Stimulated activated naive B cell treated with anti-CD40 and anti-IgM and Interleukin-4, amounts not matched to agents 10 μg/mL and 1 μg/mL and 100 μg/mL, for 72 hours (primary cell): ENCODE data around the gene P2RY14.
"Not testable (repeated sequence)": the region's sequence is repeated elsewhere in the genome, so short reads cannot be mapped to it uniquely, and the experiment has no call there.

ENCODE experiments used
- ATAC-seq, 2 donors: fragments of 150-1000 bp; cut with Tn5 transposase; replicated peaks; 2 replicates each; pipeline ENCODE4 v1.10.0; 2021; ENCODE audit warnings: moderate library complexity in 1 of 2
- DNase-seq: peaks from one replicate; pipeline ENCODE4 v3.0.0; 2021
- H3K27ac Mint-ChIP-seq: one replicate; pipeline ENCODE4 v1.8.0; 2022; ENCODE audit warnings: mild to moderate bottlenecking, mixed read lengths
- H3K27me3 Mint-ChIP-seq, 2 donors: one replicate each; pipeline ENCODE4 v1.8.0; 2022; ENCODE audit warnings: mixed read lengths in 2 of 2
- H3K36me3 Mint-ChIP-seq, 2 donors: one replicate each; pipeline ENCODE4 v1.8.0; 2022; ENCODE audit warnings: mixed read lengths in 2 of 2, mild to moderate bottlenecking in 1 of 2
- H3K4me1 Mint-ChIP-seq, 2 donors: one replicate each; pipeline ENCODE4 v1.8.0; 2022; ENCODE audit warnings: mixed read lengths in 2 of 2, mild to moderate bottlenecking in 1 of 2
- H3K4me3 Mint-ChIP-seq, 2 donors: one replicate each; pipeline ENCODE4 v1.8.0; 2022; ENCODE audit warnings: mild to moderate bottlenecking in 2 of 2, mixed read lengths in 2 of 2, moderate library complexity in 1 of 2
- H3K9me3 Mint-ChIP-seq, 2 donors: one replicate each; pipeline ENCODE4 v1.8.0; 2022; ENCODE audit warnings: mixed read lengths in 2 of 2, mild to moderate bottlenecking in 1 of 2

P2RY14 gene

GRCh38 chr3:151262871-151263525, 15.3 kb downstream of the P2RY14 start:
- H3K27me3 Mint-ChIP-seq, result no peaks in the 10 kb centered on the region
- peak overlapping the region in 1 of 2 donors; percentile 2 for H3K4me3 Mint-ChIP-seq
- H3K4me1 Mint-ChIP-seq, result peaks cover 25 to 48% of the 10 kb centered on the region in 2 donors
- no peak for ATAC-seq
- H3K36me3 Mint-ChIP-seq, result peaks cover 2 to 12% of the 10 kb centered on the region in 2 donors
- no peak for DNase-seq
- no peak overlapping the region for H3K27ac Mint-ChIP-seq
- H3K9me3 Mint-ChIP-seq, result no peaks in the 10 kb centered on the region

- H3K27me3 Mint-ChIP-seq, result no peaks in the 10 kb centered on the region
- ATAC-seq (no peak), DNase-seq (no peak)
- peaks cover 2 to 9% of the 10 kb centered on the region in 2 donors for H3K36me3 Mint-ChIP-seq
- H3K9me3 Mint-ChIP-seq, result no peaks in the 10 kb centered on the region
- H3K4me1 Mint-ChIP-seq, result peaks cover 7 to 29% of the 10 kb centered on the region in 2 donors
- no peak overlapping the region for H3K27ac Mint-ChIP-seq
- H3K4me3 Mint-ChIP-seq, result no peak overlapping the region
Measured at GRCh38 chr3:151259664-151260063, 18.7 kb downstream of the P2RY14 start.

DNA sequence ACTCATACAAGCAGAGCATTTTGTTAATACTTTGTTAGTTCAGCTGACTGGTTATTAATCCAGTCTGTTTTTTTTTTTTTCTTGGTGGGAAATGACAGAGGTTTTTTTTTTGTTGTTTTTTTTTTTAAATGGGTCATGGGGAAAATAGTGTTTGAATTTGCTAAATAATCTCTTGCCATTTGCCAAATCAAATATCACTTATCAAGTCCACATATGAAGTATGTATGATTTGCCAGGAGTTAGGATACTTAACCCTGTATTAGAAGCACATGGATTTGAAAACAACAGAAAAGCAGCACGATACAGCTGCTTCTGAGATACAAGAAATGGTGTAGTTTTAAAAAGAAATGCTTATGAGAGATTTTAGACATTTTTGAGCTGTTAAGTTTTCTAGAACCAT, 21.6 kb downstream of the P2RY14 start:
- Mint-ChIP-seq H3K4me1 (peaks cover 7 to 20% of the 10 kb centered on the region in 2 donors), H3K27ac (no peak overlapping the region), H3K4me3 (no peak overlapping the region), H3K36me3 (peaks cover 2 to 4% of the 10 kb centered on the region in 2 donors), H3K9me3 (no peaks in the 10 kb centered on the region), H3K27me3 (no peaks in the 10 kb centered on the region)
- no peak for ATAC-seq
- no peak for DNase-seq

DNA sequence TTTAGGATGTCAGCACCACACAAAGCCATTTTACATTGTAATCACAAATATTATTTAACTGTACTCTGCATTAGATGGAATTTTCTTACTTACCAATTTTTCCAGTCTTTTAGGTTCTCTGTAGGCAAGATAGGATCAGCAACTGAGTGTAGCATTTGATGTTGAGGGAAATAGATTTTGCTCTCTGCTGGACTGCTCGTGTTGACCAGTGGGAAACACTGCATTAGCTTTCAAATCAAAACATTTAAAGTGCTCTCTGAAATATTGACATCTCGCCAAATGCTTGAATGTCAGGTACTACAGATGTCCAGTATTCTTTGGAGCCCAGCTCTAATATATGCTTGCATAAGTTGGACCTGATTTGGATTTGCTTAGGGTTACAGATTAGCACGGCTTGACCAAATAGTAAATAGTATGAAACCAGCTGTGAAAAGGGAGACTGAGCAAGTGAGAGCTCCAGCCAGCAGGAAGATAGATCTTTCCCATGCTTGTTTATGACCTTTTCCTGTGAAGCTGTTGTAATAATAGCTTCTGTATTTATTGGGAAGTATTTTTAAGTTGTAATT, 29.5 kb downstream of the P2RY14 start:
- Mint-ChIP-seq H3K4me1 (peaks cover 19 to 40% of the 10 kb centered on the region in 2 donors), H3K27ac (no peak overlapping the region), H3K9me3 (peaks cover 0 to 1% of the 10 kb centered on the region in 2 donors), H3K36me3 (no peaks in the 10 kb centered on the region), H3K4me3 (no peak overlapping the region), H3K27me3 (no peaks in the 10 kb centered on the region)
- ATAC-seq (no peak), DNase-seq (no peak)

DNA sequence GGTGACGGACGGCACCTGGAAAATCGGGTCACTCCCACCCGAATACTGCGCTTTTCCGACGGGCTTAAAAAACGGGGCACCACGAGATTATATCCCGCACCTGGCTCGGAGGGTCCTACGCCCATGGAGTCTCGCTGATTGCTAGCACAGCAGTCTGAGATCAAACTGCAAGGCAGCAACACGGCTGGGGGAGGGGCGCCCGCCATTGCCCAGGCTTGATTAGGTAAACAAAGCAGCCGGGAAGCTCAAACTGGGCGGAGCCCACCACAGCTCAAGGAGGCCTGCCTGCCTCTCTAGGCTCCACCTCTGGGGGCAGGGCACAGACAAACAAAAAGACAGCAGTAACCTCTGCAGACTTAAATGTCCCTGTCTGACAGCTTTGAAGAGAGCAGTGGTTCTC, 36.3 kb downstream of the P2RY14 start:
- H3K36me3 Mint-ChIP-seq, ATAC-seq, H3K4me3 Mint-ChIP-seq, H3K27ac Mint-ChIP-seq, H3K27me3 Mint-ChIP-seq, H3K9me3 Mint-ChIP-seq, DNase-seq, H3K4me1 Mint-ChIP-seq: not testable (repeated sequence)

DNA sequence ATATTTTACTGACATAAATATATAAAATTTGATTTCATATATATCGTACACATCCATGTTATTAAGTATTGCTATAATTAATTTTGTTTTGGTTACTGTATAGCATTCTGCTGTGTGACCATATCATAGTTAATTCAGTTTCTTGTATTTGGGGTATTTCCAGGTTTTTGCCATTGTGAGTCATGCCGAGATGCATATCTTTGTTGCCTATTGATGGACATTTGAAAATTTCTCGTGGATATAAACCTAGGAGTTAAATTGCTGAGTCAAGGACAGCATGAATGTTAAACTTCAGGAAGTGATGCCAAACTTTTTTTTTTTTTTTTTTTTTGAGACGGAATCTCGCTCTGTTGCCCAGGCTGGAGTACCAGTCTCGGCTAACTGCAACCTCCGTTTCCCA, 41.6 kb downstream of the P2RY14 start:
- H3K9me3 Mint-ChIP-seq, result peaks cover 0 to 1% of the 10 kb centered on the region in 2 donors
- H3K4me3 Mint-ChIP-seq, result no peak overlapping the region
- H3K4me1 Mint-ChIP-seq, result peaks cover 13 to 15% of the 10 kb centered on the region in 2 donors
- no peak overlapping the region for H3K27ac Mint-ChIP-seq
- no peak for ATAC-seq
- H3K27me3 Mint-ChIP-seq, result no peaks in the 10 kb centered on the region
- H3K36me3 Mint-ChIP-seq, result peaks cover 0 to 6% of the 10 kb centered on the region in 2 donors
- no peak for DNase-seq

DNA sequence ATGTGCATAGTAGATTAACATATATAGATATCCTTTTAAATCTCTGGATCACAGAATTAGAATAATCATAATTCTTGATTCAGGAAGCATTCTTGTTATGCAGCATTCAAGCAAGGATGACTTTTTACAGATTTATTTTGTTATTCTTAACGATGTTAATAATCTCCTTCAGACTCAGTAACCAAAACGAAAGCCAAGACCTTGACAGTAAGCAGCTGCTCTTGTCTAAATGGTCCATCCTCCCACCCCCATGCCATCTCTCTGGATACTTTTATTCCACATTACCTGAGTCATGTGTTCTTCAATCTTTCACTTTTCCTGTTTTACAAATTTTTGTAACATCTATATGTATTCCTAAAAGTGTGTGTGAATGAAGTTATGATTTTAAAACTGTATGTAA, 42.0 kb downstream of the P2RY14 start:
- H3K27ac Mint-ChIP-seq, result no peak overlapping the region
- DNase-seq (no peak), ATAC-seq (no peak)
- H3K27me3 Mint-ChIP-seq, result no peaks in the 10 kb centered on the region
- H3K4me3 Mint-ChIP-seq, result no peak overlapping the region
- H3K9me3 Mint-ChIP-seq, result peaks cover 0 to 1% of the 10 kb centered on the region in 2 donors
- H3K4me1 Mint-ChIP-seq, result peaks cover 17 to 18% of the 10 kb centered on the region in 2 donors
- H3K36me3 Mint-ChIP-seq, result peaks cover 0 to 6% of the 10 kb centered on the region in 2 donors

DNA sequence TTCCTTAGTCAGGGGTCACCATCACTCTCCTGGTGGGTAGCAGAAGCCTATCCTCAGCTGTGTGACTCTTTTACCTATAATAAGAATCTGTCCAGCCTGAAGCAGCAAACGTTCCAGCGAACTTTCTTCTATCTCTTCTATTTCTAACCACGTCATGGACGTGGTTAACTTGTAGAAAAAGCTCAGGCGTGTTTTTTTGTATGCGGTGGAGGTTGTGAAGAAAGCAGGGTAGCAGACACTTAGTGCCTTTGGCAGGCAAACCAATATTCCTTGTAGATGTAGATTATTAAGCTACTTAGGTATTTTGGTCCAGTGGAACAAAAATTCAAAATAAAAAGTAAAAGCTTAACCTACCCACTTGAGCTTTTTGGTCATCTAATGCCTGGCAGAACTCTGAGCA, 43.5 kb downstream of the P2RY14 start:
- DNase-seq, result no peak
- no peak for ATAC-seq
- Mint-ChIP-seq H3K27ac (peak overlapping the region; percentile 16), H3K4me1 (peaks cover 21 to 26% of the 10 kb centered on the region in 2 donors), H3K27me3 (no peaks in the 10 kb centered on the region), H3K9me3 (peaks cover 0 to 1% of the 10 kb centered on the region in 2 donors), H3K4me3 (no peak overlapping the region), H3K36me3 (peaks cover 0 to 6% of the 10 kb centered on the region in 2 donors)

DNA sequence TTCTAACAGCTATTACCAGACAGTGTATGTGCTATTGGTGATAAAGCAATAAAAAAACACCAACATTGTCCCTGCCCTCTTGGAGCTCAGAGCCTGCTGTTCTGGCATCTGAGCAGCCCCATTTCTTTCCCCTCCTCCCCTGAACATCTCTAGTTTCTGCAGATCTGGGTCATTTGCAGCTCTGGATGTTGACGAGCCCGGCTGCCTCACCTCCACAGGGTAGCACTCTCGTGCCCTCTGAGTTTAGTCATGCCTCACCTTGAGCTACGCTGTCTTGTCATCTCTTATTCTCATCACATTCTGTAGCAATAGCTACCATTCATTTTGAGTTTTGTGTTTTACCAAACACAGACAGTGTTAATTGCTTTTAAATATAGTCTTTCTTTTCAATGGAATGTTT, 45.4 kb downstream of the P2RY14 start:
- Mint-ChIP-seq H3K9me3 (peaks cover 0 to 1% of the 10 kb centered on the region in 2 donors), H3K4me1 (peaks cover 28 to 35% of the 10 kb centered on the region in 2 donors), H3K27me3 (no peaks in the 10 kb centered on the region), H3K27ac (no peak overlapping the region), H3K4me3 (no peak overlapping the region), H3K36me3 (peaks cover 0 to 6% of the 10 kb centered on the region in 2 donors)
- ATAC-seq, result no peak
- no peak for DNase-seq

GRCh38 chr3:151232403-151232802, 45.9 kb downstream of the P2RY14 start:
- not testable (repeated sequence) for H3K9me3 Mint-ChIP-seq, ATAC-seq, H3K27me3 Mint-ChIP-seq, H3K36me3 Mint-ChIP-seq, H3K4me3 Mint-ChIP-seq, DNase-seq
- peak overlapping the region; percentile 11 for H3K27ac Mint-ChIP-seq
- H3K4me1 Mint-ChIP-seq, result peaks cover 34 to 41% of the 10 kb centered on the region in 2 donors

- Mint-ChIP-seq H3K4me1 (peaks cover 35 to 56% of the 10 kb centered on the region in 2 donors), H3K27ac (peak overlapping the region; percentile 97), H3K4me3 (peak overlapping the region; percentile 82 to 85), H3K27me3 (no peaks in the 10 kb centered on the region), H3K9me3 (peaks cover 0 to 1% of the 10 kb centered on the region in 2 donors), H3K36me3 (peaks cover 0 to 6% of the 10 kb centered on the region in 2 donors)
- ATAC-seq, result peak; percentile 69 to 71
- no peak for DNase-seq
Measured at GRCh38 chr3:151230646-151231045, 47.7 kb downstream of the P2RY14 start.

DNA sequence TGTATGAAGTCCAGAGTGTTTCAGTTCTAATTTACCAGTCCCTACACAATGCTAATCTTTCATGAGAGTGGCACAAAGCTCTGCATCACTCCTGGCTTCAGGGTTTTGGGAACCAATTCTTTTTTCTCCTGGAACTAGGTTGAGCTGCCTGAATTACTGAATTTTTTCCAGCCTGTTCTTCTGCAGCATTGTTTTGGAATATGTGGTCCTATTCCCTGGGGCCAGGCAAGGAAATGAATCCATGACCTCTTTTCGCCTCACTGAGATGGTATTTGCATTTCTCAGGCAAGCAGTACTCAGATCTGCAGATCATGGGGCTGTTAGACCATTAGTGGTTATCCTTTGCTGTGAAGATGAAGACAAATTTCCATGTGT, 49.7 kb downstream of the P2RY14 start:
- H3K4me3 Mint-ChIP-seq, result no peak overlapping the region
- peaks cover 30 to 58% of the 10 kb centered on the region in 2 donors for H3K4me1 Mint-ChIP-seq
- ATAC-seq (peak; percentile 15 to 26), DNase-seq (no peak)
- no peaks in the 10 kb centered on the region for H3K27me3 Mint-ChIP-seq
- H3K27ac Mint-ChIP-seq, result peak overlapping the region; percentile 85
- H3K9me3 Mint-ChIP-seq, result peaks cover 0 to 1% of the 10 kb centered on the region in 2 donors
- H3K36me3 Mint-ChIP-seq, result peaks cover 0 to 4% of the 10 kb centered on the region in 2 donors

- Mint-ChIP-seq H3K36me3 (peaks cover 0 to 2% of the 10 kb centered on the region in 2 donors), H3K9me3 (peaks cover 0 to 3% of the 10 kb centered on the region in 2 donors), H3K4me1 (peaks cover 30 to 58% of the 10 kb centered on the region in 2 donors), H3K27ac (peak overlapping the region; percentile 85), H3K27me3 (no peaks in the 10 kb centered on the region), H3K4me3 (peak overlapping the region in 1 of 2 donors; percentile 22)
- DNase-seq, result peak; percentile 63
- peak; percentile 88 for ATAC-seq
Measured at GRCh38 chr3:151227807-151228665, 50.3 kb downstream of the P2RY14 start.

- H3K4me3 Mint-ChIP-seq, result peak overlapping the region in 1 of 2 donors; percentile 22
Measured at GRCh38 chr3:151227266-151227806, 51.0 kb downstream of the P2RY14 start.

More at GRCh38 chr3:151227266-151227806, 51.0 kb downstream of the P2RY14 start:
- Mint-ChIP-seq H3K27me3 (no peaks in the 10 kb centered on the region), H3K9me3 (peaks cover 0 to 2% of the 10 kb centered on the region in 2 donors), H3K4me1 (peaks cover 29 to 58% of the 10 kb centered on the region in 2 donors), H3K36me3 (peaks cover 3% of the 10 kb centered on the region in 2 donors), H3K27ac (no peak overlapping the region)
- ATAC-seq (peak; percentile 35 to 48), DNase-seq (no peak)
